NCI-H1105 (cell line): Measurements from ENCODE around the gene RNU1-1.
A peak's percentile ranks its signal among the peaks of the same experiment; 100 is the strongest.
"Not testable (repeated sequence)": the region's sequence is repeated elsewhere in the genome, so short reads cannot be mapped to it uniquely, and the experiment has no call there.

Source experiments
- DNase-seq: peaks from one replicate; lab custom pipeline; 2025; lab: John Stamatoyannopoulos, UW

Gene RNU1-1

DNA sequence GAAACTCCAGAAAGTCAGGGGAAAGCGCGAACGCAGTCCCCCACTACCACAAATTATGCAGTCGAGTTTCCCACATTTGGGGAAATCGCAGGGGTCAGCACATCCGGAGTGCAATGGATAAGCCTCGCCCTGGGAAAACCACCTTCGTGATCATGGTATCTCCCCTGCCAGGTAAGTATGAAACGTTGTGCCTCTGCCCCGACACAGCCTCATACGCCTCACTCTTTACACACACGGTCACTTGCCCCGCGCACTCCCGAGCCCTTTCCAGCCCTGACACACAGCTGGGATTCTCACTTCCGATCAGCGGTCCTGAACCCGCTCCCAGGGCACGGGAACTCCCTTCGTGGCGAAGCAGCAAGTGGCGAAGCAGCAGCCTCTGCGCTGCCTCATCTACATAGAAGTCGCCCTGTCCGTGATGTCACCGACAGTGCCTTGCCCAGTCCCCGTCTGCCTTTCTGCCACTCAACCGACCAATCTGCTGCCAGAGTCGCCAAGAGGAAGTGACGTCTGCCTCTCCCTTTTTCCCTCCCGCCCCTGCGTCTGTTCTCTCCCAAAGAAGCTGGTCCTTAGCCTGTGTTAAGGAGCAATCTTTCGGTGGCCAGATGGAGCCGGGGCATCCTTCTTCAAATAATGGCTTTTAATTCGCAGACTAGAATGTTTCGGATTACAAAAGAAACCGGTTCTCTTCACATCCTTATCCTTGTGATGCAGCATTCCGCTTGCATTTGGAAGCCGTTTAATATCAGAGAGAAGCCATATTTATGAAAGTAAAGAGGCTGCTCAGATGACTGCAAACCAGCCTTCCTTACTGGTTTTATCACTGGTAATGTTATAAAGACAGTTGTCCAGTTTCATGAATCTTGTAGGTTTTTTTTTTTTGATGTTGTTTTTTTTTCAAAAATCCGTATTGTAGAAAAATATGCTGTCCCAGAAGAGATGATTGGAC lies at the start of gene RNU1-1:
Gene RNU1-1 (minus strand): TSS at position 179 of the 949 bp plus-strand sequence.
- peak; percentile 46 for DNase-seq

GRCh38 chr1:16561035-16561434 lies 47.0 kb upstream of the RNU1-1 start:
- not testable (repeated sequence) for DNase-seq

DNA sequence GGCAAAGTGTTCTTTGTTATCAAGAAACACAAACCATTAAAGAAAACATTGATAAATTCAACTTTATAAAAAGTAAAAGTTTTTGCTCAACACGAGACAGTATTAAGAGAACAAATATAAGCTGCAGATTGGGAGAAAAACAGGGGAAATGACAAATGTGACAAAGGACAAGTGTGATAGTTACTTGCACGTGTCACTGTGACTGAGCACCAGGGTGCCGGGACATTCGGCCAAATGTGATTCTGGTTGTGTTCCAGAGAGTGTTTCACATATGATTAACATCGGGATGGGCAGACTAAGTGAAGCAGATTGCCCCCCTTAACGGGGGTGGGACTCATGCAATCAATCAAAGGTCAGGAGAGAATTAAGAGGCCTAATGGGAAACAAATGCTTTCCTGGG lies 46.4 kb upstream of the RNU1-1 start:
- DNase-seq = not testable (repeated sequence)

- DNase-seq = not testable (repeated sequence)
These were observed 45.6 kb upstream of the RNU1-1 start for GRCh38 chr1:16559688-16560087.

DNA sequence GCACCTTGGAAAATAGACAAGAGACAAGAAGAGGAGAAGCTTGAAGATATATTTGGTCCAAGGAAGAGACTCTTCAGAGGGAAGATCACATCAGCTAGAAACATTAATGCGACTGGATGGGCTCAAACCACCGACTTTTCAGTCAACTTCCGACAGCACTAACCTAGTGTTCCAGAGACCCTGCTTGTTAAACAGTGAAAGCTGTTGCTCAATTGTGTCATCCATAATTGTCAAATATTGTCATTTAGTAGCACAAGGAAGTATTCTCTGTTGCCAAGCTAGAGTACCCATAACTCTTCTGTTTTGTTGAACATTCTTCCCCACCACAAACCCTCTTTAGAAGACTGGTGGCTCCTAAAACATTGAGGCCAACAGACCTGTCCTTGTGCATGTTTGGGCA lies 42.9 kb upstream of the RNU1-1 start:
- not testable (repeated sequence) for DNase-seq

GRCh38 chr1:16553244-16553643 lies 39.2 kb upstream of the RNU1-1 start:
- DNase-seq = not testable (repeated sequence)

GRCh38 chr1:16550212-16550918 lies 36.3 kb upstream of the RNU1-1 start:
- not testable (repeated sequence) for DNase-seq

- DNase-seq = not testable (repeated sequence)
These were observed 35.5 kb upstream of the RNU1-1 start for GRCh38 chr1:16549545-16549944.

DNA sequence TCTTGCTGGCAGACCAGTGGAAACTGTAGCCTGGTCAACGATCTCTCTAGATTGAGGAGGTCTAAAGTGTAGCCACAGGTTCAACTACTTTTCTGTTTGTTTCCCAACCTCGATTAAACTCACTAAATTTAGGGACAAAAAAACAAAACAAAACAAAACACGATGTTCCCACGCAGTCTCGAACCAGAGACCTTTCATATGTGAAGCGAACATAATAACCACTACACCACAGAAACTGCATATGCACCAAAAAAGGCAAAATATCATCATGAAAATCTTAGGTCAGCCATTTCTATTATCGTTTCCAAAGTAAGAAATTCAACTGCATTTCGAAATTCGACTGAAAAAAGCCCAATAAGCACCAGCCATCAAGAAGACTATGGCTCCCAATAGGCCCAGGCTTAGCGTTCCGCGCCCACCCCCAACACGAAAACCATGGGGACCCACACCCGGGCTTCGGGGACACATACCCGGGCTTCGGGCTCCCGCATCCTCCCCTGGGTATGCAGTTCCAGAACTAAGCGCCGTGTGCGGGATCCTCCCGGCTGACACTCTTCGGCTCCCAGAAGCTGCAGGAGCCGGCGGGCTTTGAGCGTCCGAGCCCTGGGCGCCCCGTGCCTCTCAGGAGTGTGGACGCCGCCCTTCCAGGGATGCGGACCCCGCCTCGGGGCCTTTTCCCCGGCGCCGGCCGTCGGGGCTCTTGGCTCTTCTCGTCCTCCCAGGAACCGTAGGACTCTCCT lies 33.6 kb upstream of the RNU1-1 start:
- not testable (repeated sequence) for DNase-seq

GRCh38 chr1:16545682-16546095 lies 31.6 kb upstream of the RNU1-1 start:
- DNase-seq = peak; percentile 30

DNA sequence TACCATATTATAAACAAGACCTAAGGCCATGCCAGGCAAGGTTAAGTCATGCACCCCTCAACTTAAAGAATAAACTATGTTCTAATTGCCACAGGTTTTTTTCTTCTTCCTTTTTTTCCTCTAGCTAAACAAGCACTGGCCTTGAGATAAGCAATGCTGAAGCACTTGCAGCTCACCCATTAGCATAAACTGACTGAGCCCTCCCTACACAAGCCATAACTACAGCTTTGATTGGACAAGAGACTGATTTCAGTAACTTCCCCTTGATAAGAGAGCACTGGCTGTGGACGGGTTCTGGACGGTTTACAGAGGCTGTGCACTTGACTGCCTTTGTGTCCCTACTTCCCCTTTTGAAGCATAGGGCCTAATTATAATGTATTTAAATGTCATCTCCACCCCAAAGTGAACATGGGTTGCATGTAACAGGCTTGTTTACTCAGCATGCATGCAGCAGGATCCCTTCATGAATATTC lies 26.4 kb upstream of the RNU1-1 start:
- not testable (repeated sequence) for DNase-seq

GRCh38 chr1:16537528-16537927 lies 23.4 kb upstream of the RNU1-1 start:
- DNase-seq = not testable (repeated sequence)

GRCh38 chr1:16536796-16537195 lies 22.7 kb upstream of the RNU1-1 start:
- DNase-seq = not testable (repeated sequence)

- not testable (repeated sequence) for DNase-seq
These were observed 21.8 kb upstream of the RNU1-1 start for GRCh38 chr1:16535898-16536297.

GRCh38 chr1:16535487-16535886 lies 21.4 kb upstream of the RNU1-1 start:
- DNase-seq = not testable (repeated sequence)

DNA sequence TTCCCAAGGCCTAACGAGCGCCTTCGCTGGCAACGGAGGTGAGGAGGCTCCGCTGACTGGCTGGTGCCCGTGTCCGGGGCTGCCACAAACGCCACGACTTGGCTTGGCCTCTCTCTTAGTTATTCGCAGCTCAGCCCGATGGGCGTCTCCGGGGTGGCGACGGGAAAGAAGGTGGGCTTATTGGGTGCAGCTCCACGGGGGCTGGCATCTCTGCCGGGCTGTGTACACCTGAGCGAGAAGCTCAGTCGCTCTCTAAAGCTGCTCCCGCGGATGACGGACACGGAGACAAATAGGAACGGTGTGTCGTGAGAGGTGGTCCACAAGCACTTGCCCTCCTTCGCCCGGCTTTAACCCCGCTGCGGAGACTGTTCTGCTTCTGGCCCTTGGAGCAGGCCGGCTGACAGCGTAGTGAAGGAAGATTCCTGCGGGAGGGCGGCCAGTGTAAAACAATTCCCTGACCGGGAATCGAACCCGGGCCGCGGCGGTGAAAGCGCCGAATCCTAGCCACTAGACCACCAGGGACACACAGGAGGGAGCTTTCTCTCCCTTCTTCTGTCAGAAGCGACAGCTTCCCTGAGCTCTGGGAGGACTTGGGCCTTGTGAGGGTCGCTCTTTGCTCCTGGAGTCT lies 20.9 kb upstream of the RNU1-1 start:
- not testable (repeated sequence) for DNase-seq

DNA sequence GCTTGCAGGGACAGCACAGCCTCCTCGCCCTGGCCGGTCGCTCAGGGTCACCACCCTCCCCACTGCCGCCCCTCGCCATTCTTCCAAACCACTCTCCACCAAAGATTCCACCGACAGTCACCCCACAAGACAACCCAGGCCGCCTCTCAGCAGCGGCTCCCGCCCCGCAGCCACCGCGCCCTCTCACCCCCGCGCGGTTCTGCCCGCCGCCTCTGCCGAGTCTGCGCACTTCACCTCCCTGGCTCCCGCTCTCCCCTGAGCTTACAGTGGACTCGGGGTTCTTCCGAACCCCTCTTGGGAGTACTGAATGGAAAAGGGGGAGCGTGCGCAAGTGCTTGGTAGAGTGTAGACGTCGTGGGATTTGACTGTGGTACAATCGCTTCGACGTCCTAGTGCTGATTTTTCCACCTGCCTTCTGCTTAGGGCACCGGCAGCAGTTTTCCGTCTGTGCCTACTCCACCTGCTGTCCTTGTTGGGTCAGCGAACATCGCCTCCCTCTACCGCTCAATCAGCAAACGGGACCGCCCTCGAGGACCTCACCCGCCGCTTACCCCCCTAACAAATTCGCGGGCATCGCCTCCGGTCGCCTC lies 20.2 kb upstream of the RNU1-1 start:
- DNase-seq = not testable (repeated sequence)

DNA sequence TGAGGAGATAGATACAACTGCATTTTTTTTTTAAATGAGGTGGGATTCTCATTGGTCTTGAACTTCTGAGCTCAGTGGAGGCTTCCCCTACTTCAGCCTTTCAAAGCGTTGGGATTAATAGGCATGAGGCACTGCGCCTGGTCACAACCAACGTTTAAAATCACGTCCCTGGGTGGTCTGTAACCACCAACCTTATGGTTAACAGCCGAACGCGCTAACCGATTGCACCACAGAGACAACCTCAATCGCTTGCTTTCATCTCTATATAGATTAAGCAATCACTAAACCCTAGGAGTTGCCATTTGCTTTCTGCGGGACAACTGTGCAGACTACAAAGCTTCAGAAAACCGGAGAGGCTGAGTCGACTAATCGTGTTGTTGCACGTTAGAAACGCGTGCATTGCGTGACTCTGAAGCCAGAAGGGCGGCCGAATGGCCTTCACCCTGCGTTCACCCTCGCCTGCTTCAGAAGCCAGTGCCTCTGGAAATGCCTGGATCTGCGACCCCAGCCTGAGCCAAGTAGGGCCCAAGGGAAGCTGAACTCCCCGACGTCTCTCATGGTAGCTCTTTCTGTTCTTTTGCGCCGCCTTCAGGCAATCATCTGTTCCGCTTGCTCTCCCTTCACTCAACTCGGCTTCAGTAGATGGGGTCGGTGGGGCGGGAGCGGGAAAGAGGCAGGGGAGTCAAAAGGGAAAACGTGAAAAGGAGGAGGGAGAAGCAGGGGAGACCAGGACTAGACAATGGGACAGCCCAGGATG lies 18.3 kb upstream of the RNU1-1 start:
- DNase-seq = not testable (repeated sequence)

DNA sequence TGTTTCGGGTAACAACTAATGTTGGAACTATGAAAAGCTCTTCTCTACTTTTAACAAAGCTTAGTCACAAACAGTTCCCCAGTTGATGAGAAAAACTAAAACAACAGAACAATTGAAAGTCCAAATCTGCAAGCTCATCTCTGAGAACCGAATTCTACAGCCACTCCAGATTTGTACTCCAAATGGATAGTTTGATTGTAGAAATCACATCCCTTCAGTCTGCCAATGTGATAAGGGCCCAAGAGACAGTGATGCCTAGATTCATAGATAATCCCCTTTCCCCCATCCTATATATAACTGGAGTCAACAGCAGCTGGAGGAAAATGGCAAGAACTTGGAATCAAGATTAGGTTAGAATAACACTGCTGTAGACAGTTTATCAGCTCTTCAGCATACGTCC lies 14.3 kb upstream of the RNU1-1 start:
- DNase-seq = not testable (repeated sequence)

DNA sequence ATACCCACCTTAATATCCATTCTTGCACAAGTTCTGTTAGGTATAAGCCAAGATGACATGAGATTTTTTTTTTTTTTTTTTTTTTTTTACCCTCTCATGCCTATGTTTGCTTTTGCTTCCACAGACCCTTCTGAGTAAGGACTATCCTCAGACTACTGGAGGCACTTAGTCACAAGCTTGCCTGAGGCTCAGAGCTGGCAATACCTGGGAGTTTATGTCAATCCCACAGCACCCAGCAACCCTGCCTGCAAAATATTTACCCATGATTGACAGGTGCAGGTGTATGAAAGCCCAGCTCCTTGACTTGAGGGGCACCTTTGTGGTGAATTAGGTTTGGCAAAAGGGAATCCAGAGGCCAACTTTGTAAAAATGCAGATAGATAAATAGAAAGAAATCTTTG lies 11.7 kb upstream of the RNU1-1 start:
- not testable (repeated sequence) for DNase-seq
